GM12874 (cell line): Measurements from ENCODE around the gene MAD1L1.

ENCODE experiments used
- TF ChIP-seq, protein P1 (sequence below): IDR thresholded peaks from 2 replicates; pipeline ENCODE4 v1.5.1; 2011; ENCODE audit warnings: low read depth, mild to moderate bottlenecking, control low read depth, low read length, moderate library complexity; ENCODE audit not compliant: insufficient read depth

Gene MAD1L1

DNA sequence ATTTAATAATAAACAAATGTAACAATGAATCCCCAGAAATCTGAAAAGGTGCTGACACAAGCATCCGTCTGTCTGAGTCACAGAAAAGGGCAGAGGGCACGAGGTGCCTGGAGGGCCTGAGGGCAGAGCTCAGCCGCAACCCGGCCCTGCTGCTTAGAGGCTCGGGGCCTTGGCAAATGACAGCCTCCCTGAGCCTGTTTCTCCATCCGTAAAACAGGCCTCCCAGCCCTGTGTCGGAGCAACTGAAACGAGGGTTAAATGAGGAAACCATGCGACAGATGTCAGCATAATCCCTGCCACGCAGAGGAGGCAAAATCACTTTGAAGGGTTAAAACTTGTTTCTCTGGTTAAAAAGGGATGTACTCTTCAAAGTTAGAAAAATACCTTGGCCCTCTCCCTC, 34.2 kb upstream of the MAD1L1 start:
- TF ChIP-seq, protein P1, sequence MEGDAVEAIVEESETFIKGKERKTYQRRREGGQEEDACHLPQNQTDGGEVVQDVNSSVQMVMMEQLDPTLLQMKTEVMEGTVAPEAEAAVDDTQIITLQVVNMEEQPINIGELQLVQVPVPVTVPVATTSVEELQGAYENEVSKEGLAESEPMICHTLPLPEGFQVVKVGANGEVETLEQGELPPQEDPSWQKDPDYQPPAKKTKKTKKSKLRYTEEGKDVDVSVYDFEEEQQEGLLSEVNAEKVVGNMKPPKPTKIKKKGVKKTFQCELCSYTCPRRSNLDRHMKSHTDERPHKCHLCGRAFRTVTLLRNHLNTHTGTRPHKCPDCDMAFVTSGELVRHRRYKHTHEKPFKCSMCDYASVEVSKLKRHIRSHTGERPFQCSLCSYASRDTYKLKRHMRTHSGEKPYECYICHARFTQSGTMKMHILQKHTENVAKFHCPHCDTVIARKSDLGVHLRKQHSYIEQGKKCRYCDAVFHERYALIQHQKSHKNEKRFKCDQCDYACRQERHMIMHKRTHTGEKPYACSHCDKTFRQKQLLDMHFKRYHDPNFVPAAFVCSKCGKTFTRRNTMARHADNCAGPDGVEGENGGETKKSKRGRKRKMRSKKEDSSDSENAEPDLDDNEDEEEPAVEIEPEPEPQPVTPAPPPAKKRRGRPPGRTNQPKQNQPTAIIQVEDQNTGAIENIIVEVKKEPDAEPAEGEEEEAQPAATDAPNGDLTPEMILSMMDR: no peak

DNA sequence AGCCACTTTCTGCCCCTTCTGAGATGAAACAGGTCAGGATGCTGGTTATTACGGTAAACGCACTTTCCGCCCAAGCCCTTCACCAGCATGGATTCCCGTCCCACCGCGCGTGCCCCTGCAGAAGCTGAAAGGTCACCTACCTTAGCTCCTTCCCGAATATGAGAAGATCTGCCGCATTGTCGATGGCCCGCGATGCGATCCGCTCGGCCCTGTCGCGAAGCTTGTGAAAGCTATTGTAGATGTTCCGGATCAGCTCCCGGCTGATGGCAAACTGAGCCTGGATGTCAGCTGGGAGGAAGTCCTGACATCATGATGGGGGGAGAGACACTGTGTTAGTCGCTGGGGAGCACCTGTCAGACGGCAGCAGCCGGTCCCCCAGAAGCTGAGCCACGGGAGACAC, 31.4 kb upstream of the MAD1L1 start:
- TF ChIP-seq, protein P1: no peak

DNA sequence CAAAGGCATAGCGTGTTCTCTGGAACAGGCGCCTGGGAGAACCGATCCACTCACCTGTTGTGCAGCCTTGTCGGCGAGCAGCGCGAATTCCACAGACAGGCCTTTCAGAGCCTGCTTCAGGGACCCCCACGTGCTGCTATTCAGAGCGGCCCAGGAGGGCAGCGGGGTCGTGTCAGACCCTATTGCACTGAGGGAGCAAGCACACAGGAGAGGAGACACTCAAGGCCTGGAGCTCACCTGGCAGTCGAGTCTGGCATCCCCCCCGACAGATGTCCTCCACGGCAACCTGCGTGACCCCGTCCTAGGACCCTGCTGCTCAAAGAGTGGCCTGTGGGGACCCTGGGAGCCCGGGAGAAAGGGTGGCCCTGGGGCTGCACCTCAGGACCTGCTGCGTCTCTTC, 30.4 kb upstream of the MAD1L1 start:
- TF ChIP-seq, protein P1: no peak

DNA sequence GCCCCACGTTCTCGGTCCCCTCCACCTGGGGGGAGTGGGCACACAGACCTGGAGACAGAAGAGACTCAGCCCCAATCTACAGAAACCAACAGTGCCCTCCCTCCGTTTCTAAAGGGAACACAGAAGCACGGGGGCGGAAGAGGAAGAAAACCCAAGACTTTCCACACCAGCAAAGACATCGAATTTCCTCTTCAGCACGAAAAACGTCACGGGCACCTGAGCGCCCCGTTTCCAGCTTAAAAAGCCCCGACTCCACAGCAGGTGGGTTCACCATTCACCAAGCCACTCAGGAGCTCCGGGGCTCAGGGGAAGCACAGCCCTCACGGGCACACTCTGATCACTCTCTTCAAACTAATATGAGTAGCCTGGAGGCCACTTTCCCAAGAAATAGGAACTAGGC, 28.9 kb upstream of the MAD1L1 start:
- TF ChIP-seq, protein P1: no peak

DNA sequence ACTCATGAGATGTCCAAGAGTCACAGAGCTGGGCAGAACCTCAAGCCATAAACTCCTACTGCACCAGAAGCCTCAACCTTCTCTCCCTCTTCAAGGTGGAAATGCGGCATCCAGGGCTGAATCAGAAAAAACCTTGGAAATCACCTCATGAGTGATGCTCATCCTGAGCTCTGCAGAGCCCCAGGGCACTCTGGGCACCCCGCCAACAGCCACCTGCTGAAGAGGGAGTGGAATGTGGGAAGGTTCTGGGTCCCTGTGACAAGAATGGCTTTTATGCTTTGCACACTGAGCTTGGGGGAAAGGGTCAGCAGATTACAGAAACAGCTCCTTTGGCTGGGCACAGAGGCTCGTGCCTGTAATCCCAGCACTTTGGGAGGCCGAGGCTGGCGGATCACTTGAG, 28.1 kb upstream of the MAD1L1 start:
- TF ChIP-seq, protein P1: no peak

DNA sequence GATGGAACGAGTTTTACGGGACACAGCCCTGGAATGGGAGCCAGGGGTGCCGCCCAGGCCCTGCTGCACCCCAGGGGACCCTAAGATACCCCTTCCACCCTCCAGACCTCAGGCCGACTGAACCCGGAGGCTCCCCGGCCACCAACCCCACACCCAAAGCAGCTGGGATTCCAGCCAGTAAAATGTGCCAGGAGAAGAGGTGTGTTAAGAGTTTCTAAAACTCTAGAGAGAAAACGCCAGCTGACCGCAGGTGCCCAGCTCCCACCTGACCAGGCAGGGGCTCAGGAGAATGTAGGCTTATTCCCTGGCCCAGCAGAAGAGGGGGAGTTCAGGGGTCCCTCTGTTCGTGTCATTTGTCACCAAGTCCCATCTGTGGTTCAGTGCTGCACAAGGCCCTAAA, 26.7 kb upstream of the MAD1L1 start:
- TF ChIP-seq, protein P1: no peak

DNA sequence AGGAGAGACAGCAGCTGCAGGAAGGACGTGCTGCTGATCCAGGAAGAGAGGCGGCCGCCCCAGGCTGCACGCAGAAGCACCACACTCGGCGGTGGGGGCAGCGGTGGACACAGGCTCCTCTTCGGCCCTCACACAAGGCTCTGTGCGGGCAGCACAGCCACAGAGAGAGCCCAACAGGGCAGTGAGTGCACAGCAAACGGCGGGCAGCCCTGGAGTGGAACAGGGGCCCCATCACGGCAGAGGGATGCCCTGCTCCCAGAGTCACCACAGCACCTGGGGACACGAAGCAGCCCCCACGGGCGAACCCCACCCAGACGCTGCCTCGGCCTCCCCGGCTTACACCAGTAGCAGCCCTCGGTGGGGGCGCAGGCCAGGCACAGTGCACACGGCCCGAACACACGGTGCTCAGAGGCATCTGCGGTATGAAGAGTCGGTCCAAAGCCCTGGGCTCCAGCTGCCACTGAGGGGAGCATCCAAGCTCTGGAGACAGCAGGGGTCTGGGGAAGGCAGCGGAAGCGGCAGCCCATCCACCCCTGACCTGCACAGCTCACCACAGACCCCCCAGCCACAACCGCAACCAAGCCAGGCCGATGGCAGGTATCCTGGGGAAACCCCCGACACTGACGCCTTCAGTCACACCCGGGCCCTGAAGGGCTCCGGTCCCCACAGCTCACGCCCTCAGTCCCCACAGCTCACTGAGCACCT, 26.1 kb upstream of the MAD1L1 start:
- TF ChIP-seq, protein P1: no peak
